Muscle of arm (tissue), 12 donors: Measurements from ENCODE around the gene PDHB. TPM values are rescaled to one million over a fixed set of nuclear protein-coding genes. Genes with fewer than 3 reads are reported as not detected.
"Not testable (repeated sequence)": the region's sequence is repeated elsewhere in the genome, so short reads cannot be mapped to it uniquely, and the experiment has no call there.

Experiments used
- DNase-seq: peaks from one replicate; pipeline ENCODE4 v3.0.0-alpha.2; 2013
- polyA plus RNA-seq, 12 donors: library from polyadenylated mRNA; unstranded; fragments of 120-200 nt; gene quantifications; one replicate each; pipeline ENCODE4 v1.2.1, GENCODE V29; 2013; ENCODE audit not compliant: insufficient read length in 12 of 12

Gene PDHB
- polyA plus RNA-seq, 12 donors, result 49.8 to 92.5 (median 79.9) TPM; not detected in 1

GRCh38 chr3:58452176-58452575 lies 18.5 kb upstream of the PDHB start:
- DNase-seq, result no peak

GRCh38 chr3:58441514-58442450 lies 8.2 kb upstream of the PDHB start:
- no peak for DNase-seq

GRCh38 chr3:58440996-58441355 lies 7.3 kb upstream of the PDHB start:
- not testable (repeated sequence) for DNase-seq

- not testable (repeated sequence) for DNase-seq
Observed at GRCh38 chr3:58437276-58437675, 3.6 kb upstream of the PDHB start.

- no peak for DNase-seq
Observed at GRCh38 chr3:58434990-58435389, 1.4 kb upstream of the PDHB start.

GRCh38 chr3:58434511-58434910 lies 879 bp upstream of the PDHB start:
- DNase-seq, result no peak

GRCh38 chr3:58434168-58434504 lies 504 bp upstream of the PDHB start:
- no peak for DNase-seq

GRCh38 chr3:58432905-58433304 lies 727 bp downstream of the PDHB start:
- DNase-seq, result no peak

GRCh38 chr3:58429657-58430056 lies 4.0 kb downstream of the PDHB start:
- no peak for DNase-seq

GRCh38 chr3:58427661-58428361 lies 5.8 kb downstream of the PDHB start:
- no peak for DNase-seq

- DNase-seq, result no peak
Observed at GRCh38 chr3:58425782-58426181, 7.8 kb downstream of the PDHB start.

GRCh38 chr3:58424613-58425012 lies 9.0 kb downstream of the PDHB start:
- no peak for DNase-seq

GRCh38 chr3:58422756-58423325 lies 10.8 kb downstream of the PDHB start:
- DNase-seq, result no peak

GRCh38 chr3:58421004-58421403 lies 12.6 kb downstream of the PDHB start:
- DNase-seq, result no peak

GRCh38 chr3:58419780-58420507 lies 13.7 kb downstream of the PDHB start:
- DNase-seq, result peak; percentile 60

GRCh38 chr3:58418227-58418626 lies 15.4 kb downstream of the PDHB start:
- no peak for DNase-seq

GRCh38 chr3:58417075-58417474 lies 16.6 kb downstream of the PDHB start:
- DNase-seq, result no peak

- no peak for DNase-seq
Observed at GRCh38 chr3:58416191-58416590, 17.4 kb downstream of the PDHB start.

- peak; percentile 57 for DNase-seq
Observed at GRCh38 chr3:58414538-58415197, 19.0 kb downstream of the PDHB start.

GRCh38 chr3:58411851-58412830 lies 21.5 kb downstream of the PDHB start:
- DNase-seq, result no peak
